Measurements from ENCODE around the gene NDUFS7.
A peak's percentile ranks its signal among the peaks of the same experiment; 100 is the strongest.

NDUFS7 gene

DNA sequence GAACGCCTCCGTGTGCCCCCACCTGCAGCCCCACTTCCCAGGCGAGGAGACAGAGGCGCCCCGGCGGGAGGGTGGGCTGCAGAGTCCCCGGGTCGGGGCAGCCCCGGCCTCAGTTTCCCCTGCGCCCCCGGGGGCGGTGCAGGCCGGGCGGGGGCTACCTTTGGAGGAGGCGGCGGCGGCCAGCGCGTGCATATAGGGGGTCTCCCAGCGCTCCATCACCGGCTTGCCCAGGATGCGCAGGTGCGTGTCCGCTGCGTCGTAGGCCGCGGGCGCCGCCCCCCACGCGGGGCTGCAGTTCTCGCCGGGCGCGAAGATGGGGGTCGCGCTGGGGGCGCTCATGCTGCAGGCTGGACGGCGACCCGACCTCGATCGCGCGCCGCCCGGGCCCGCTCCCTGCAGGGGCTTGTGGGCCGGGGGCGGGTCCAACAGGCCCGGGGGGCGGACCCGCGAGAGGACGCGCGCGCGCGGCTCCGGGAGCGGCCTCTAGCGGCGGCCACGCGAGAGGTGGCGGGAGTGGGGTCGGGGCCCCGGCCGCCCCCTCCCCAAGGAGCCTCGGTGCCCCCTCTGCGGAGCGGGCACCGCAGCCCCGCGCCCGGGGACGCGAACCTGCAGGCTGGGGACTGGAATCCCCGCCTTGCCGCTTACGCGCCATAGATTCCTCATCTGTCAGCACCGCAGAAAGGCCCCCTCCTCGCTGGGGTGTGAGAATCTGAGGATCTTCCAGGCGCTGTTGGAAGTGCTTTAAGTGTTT lies 17.6 kb downstream of the NDUFS7 start, which contains the start of gene GAMT:
TSS of gene GAMT (minus strand) at position 405 of the 751 bp plus-strand sequence. CDS start at position 339, 66 bp downstream.
- DNase-seq, result peak; percentile 20

GRCh38 chr19:1401889-1402217 lies 18.1 kb downstream of the NDUFS7 start:
- DNase-seq, result no peak

- no peak for DNase-seq
These were observed 18.8 kb downstream of the NDUFS7 start for GRCh38 chr19:1402411-1403070.

DNA sequence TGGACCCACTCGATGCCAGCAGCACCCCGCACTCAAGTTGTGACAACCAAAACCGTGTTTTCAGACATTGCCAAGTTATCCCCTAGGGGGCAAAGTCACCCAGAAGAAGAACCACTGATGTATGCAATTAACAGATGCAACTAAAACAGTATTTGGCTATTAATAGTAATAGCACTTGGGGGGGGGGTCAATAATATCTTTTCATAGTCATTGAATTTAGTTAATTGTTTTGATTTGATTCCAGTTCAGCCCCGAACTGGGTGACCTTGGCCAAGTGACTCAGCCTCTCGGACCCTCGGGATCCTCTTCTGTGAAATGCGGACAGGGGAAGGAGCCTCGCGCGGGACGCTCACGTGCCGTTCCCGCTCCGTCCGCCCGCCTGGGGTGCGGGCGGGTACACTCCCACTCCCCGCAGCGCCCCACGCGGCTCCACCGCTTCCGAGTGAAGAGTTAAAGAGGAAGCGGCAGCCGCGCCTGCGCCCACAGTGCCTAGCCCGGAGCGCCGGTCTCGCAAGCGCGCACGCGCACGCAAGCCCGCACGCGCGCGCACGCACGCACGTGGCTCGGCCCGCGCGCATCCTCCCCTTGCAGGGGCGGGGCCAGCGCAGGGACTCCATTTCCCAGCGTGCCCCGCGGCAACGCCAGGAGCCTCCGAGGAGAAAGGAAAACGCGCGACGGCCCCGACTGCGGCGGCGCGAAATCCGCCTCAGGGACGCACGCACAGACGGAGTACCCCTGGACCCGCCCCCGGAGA lies 23.2 kb downstream of the NDUFS7 start:
- peak; percentile 93 for DNase-seq

- DNase-seq, result peak; percentile 52
These were observed 24.0 kb downstream of the NDUFS7 start, which contains the start of gene DAZAP1 for GRCh38 chr19:1407528-1408299. Gene DAZAP1 (plus strand): TSS chr19:1407586. CDS start chr19:1407774, 188 bp downstream.

DNA sequence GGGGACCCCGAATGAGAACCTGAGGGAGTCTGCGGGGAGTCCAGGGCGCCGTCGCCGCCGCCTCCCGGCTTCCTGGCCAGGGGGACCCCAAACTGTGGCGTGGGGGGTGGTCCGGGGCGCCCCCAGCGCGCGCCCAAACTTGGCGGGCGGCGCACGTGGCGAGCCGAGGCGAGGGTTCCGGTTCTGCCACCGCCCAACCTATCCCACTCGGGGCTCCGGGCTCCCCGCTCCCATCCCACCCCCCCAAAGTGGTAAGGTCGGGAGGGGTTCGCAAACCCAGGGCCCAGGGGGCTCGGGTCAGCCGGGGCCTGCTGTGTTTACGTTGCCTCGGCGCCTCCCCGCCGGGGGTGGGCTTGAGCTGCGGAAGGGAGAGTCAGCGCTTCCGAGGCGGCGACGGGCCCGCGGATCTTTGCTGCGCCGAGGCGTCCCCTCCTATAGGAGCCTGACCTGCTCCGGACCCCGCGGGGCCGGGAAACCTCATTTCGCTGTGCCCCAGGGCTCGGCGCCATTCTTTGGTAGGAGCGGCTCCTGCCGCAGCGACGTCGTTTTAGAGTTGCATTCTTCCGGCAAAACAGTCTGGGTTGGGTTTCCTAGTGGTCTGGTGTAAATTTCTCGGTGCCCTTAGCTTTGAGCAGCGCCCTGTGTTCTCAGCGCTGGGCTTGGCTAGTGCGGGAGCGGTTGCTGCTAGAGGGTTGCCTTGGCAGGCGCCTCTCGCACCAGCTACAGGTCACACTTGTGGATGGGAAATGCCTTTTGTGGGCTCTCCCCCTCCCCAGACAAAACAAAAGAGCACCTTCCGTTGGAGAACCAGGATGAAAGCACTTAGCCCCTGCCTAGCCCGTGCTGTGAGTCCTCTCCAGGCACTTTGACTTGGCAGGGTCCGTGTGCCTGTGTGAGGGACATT lies 24.8 kb downstream of the NDUFS7 start:
- peak; percentile 43 for DNase-seq

DNA sequence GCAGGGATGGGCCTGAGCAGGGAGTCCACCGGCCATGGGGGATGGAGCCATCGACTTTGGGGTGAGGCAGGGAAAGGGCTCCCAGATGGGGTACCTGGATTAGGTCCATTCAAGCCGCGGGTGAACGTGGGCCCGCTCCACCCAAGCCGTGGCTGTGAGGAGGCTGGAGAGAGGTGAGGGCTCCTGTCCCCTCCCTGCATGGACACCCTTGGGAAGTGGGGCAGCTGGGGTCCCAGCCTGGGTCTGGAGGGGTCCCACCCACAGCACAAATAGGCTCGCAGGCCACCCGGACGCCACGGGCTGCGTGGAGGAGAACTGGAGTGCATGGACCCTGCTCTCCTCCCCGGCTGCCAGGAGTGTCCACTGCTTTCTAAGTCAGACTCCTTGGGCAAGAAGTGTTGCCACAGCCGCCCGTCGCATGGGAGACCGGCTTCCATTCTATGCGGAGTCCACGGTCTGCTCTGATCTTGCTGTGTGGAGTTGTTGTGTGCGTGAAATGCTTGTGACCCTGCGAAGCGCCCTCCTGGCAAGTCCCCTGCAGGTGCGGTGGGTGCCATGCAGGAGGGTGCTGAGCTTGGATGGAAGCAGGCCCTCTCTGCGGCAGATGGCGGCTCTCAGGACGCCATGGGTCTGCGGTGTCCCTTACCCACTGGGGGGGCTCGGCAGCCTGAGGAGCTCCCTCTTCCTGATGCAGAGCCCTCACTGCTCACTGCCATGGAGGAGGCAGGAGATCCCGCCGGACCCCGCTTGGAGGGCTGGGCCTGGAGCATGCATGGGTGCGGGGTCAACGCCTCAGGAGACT lies 25.7 kb downstream of the NDUFS7 start:
- no peak for DNase-seq

GRCh38 chr19:1410136-1410786 lies 26.6 kb downstream of the NDUFS7 start:
- DNase-seq, result no peak

DNA sequence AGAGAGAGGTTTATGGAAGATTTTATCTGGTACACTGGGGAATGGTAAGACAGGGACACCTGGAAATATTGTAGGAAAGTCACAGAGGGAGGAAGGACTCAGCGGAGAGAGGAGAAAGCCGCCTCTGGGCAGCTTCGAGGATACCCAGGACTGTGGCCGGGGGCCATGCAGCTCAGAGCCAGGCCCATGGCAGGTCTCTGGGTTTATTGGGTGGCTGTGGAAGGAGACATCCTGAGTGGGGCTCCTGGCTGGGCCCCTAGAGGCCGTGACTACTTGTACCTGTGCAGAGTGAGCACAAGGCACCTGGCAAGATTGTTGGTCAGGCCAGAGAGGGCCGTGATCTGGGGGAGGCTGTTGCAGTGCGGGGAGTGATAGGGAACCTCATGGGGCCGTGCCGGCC lies 27.1 kb downstream of the NDUFS7 start:
- no peak for DNase-seq

- DNase-seq, result no peak
These were observed 27.8 kb downstream of the NDUFS7 start for GRCh38 chr19:1411255-1412191.

DNA sequence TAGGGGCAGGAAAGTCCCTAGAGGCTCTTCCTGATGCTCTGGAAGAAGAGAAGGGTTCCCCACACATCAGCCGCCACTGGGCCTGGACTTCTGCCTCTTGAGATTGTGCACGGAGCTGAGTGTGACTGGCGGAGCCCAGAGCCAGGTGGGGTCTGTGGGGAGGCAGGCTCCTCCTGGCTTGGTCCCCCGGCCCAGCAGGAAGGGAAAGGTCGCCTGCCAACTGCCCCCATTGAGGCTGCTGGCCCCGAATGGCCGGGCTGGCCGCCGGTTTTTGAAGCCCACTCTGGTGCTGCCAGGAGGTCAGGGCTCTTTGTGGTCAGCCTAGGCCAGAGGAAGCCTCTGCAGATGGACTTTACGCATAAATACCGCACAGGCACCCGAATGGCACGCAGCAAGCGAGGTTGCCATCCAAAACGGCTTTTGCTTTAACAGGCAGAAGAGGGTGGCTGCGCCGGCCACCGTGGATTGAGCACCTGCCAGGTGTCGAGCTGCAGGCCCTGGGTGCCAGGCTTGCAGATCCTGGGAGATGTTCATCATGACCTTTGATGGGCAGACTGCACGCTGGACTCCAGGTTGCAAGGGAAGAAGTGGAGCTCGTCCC lies 28.7 kb downstream of the NDUFS7 start:
- no peak for DNase-seq

- DNase-seq, result no peak
These were observed 29.5 kb downstream of the NDUFS7 start for GRCh38 chr19:1412995-1413800.

GRCh38 chr19:1416014-1416841 lies 32.5 kb downstream of the NDUFS7 start:
- no peak for DNase-seq

GRCh38 chr19:1417145-1417544 lies 33.4 kb downstream of the NDUFS7 start:
- no peak for DNase-seq

- no peak for DNase-seq
These were observed 34.2 kb downstream of the NDUFS7 start for GRCh38 chr19:1417681-1418495.

- no peak for DNase-seq
These were observed 34.7 kb downstream of the NDUFS7 start for GRCh38 chr19:1418496-1418775.

Data from NCI-H2171 treated with DMSO at 0.1 percent for 48 hours (cell line).